ENCODE results near the gene RPL3. TPM values are rescaled to one million over a fixed set of nuclear protein-coding genes. Genes with fewer than 3 reads are reported as not detected.

RPL3 gene
- total and polyA plus RNA-seq, 2 experiments from 2014 or later, result 1,044 to 2,461 TPM

DNA sequence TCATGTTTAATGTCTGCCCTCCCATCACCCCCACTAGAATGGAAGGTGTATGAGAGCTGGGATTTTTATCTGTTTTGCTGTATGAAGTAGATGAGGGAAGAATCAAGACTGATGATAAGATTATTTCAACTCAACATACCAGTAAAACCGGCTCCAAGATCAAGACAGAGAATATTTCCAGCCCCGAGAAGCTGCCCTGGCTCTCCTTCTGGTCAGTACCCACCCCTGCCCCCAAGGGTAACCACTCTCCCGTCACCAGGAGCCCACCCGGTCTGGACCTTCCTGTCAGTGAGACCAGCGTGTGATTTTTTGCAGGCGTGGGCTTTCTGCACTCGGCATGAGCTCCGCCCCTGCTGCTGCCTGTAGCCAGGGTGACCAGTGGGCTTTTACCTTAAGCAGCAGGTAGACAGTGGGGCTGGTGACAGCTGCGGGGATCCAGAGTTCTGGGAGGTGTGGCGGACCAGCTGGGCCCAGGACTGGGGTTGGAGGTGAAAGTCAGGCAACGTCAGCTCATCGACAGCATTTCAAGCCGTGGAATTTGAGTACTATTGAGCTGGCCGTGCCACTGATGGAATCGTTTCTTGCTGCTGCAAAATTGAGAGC lies 25.6 kb downstream of the RPL3 start:
- no peak overlapping the region for H3K27ac ChIP-seq
- WGBS (ENCODE audit: low lambda C conversion rate, missing lambda C conversion rate), result 63% methylated on average over 15 of the region's 15 CpGs

DNA sequence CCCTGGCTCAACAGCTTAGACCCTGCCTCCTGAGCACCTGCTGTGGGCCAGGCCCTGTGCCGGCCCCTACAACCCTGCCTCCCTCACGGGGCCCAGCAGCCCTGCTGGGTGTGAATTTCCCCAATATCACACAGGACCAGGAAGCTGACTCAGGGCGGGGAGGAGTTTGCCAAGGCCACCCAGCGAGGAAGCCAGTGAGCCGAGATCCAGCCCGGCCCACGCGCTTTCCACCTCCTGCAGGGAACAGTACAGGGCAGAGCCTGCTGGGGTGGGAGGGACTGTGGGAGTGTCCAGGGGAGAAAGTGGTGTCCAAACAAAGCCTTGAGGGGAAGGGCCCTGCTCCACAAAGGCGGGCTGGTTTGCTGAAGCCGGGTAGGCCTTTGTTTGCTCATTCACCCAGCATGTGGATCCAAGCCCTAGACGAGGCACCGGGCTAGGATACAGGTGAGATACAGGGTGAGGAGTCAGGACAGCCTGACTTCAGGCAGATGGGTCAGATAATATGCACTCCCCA lies 26.8 kb downstream of the RPL3 start:
- Histone ChIP-seq H2AFZ (no peak overlapping the region), H3K4me1 (ENCODE audit: insufficient read depth) (peaks cover 26% of the 10 kb centered on the region), H3K27me3 (no peaks in the 10 kb centered on the region), H3K79me2 (no peaks in the 10 kb centered on the region), H3K9me3 (ENCODE audit: low read depth) (no peaks in the 10 kb centered on the region), H4K20me1 (ENCODE audit: insufficient read depth, poor library complexity, severe bottlenecking) (no peaks in the 10 kb centered on the region), H3K4me2 (no peak overlapping the region), H3K9me2 (replicated peaks; ENCODE audit: insufficient read depth) (no peaks in the 10 kb centered on the region), H3K4me3 (no peak overlapping the region), H3K27ac (peak overlapping the region; percentile 56), H3K36me3 (replicated peaks; ENCODE audit: insufficient read depth, low read depth) (no peaks in the 10 kb centered on the region)
- TF ChIP-seq EZH2phosphoT487 (IDR thresholded peaks at IDR 0.05; ENCODE audit: low read depth, severe bottlenecking, unreplicated experiment) (no peak), EZH2 (IDR thresholded peaks at IDR 0.05; ENCODE audit: borderline replicate concordance) (no peak)
- TF ChIP-seq, protein P1, sequence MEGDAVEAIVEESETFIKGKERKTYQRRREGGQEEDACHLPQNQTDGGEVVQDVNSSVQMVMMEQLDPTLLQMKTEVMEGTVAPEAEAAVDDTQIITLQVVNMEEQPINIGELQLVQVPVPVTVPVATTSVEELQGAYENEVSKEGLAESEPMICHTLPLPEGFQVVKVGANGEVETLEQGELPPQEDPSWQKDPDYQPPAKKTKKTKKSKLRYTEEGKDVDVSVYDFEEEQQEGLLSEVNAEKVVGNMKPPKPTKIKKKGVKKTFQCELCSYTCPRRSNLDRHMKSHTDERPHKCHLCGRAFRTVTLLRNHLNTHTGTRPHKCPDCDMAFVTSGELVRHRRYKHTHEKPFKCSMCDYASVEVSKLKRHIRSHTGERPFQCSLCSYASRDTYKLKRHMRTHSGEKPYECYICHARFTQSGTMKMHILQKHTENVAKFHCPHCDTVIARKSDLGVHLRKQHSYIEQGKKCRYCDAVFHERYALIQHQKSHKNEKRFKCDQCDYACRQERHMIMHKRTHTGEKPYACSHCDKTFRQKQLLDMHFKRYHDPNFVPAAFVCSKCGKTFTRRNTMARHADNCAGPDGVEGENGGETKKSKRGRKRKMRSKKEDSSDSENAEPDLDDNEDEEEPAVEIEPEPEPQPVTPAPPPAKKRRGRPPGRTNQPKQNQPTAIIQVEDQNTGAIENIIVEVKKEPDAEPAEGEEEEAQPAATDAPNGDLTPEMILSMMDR (IDR thresholded peaks at IDR 0.05; ENCODE audit: poor library complexity), result no peak
- peak; percentile 82 for DNase-seq (ENCODE audit: low spot score)
- WGBS (ENCODE audit: low lambda C conversion rate, missing lambda C conversion rate), result 18% methylated on average over 9 of the region's 12 CpGs

More for the DNA sequence above, 25.6 kb downstream of the RPL3 start:
- Histone ChIP-seq H2AFZ (no peak overlapping the region), H3K4me2 (no peak overlapping the region), H3K79me2 (no peaks in the 10 kb centered on the region), H3K27me3 (no peaks in the 10 kb centered on the region), H3K36me3 (replicated peaks; ENCODE audit: insufficient read depth, low read depth) (no peaks in the 10 kb centered on the region), H3K9me2 (replicated peaks; ENCODE audit: insufficient read depth) (no peaks in the 10 kb centered on the region), H3K4me3 (no peak overlapping the region), H3K4me1 (ENCODE audit: insufficient read depth) (peaks cover 36% of the 10 kb centered on the region), H3K9me3 (ENCODE audit: low read depth) (no peaks in the 10 kb centered on the region), H4K20me1 (ENCODE audit: insufficient read depth, poor library complexity, severe bottlenecking) (no peaks in the 10 kb centered on the region)
- no peak for DNase-seq (ENCODE audit: low spot score)
- TF ChIP-seq EZH2phosphoT487 (IDR thresholded peaks at IDR 0.05; ENCODE audit: low read depth, severe bottlenecking, unreplicated experiment) (no peak), EZH2 (IDR thresholded peaks at IDR 0.05; ENCODE audit: borderline replicate concordance) (no peak)
- TF ChIP-seq, protein P1 (IDR thresholded peaks at IDR 0.05; ENCODE audit: poor library complexity), result no peak

DNA sequence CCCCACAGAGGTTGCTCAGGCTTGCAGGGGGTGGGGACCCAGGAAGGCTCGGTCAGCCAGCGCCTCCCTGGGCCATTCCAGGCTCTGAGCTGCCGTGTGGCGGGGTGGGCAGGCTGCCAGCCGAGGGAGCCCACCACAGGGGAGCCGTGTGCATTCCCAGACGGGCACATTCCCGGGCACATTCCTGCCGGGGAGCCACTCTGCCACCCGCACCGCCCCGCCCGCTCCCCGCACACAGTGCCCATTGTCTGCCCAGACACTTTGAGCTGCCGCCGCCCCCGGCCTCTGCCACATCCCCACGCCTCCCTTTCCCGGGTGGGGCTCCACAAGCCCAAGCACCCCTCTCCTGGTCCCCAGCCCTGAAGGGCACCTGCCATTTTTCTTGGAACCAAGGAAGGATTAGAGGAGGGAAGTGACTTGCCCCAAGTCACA lies 27.4 kb downstream of the RPL3 start:
- no peaks in the 10 kb centered on the region for H3K27me3 ChIP-seq
- no peaks in the 10 kb centered on the region for H4K20me1 ChIP-seq (ENCODE audit: insufficient read depth, poor library complexity, severe bottlenecking)
- H3K27ac ChIP-seq, result peak overlapping the region; percentile 56
- WGBS (ENCODE audit: low lambda C conversion rate, missing lambda C conversion rate), result 89% methylated on average over 13 of the region's 19 CpGs
- no peaks in the 10 kb centered on the region for H3K9me3 ChIP-seq (ENCODE audit: low read depth)
- H3K4me2 ChIP-seq, result no peak overlapping the region
- TF ChIP-seq EZH2 (IDR thresholded peaks at IDR 0.05; ENCODE audit: borderline replicate concordance), result no peak
- TF ChIP-seq, protein P1 (IDR thresholded peaks at IDR 0.05; ENCODE audit: poor library complexity), result no peak
- TF ChIP-seq EZH2phosphoT487 (IDR thresholded peaks at IDR 0.05; ENCODE audit: low read depth, severe bottlenecking, unreplicated experiment), result no peak
- H2AFZ ChIP-seq, result no peak overlapping the region
- no peak overlapping the region for H3K4me3 ChIP-seq
- DNase-seq (ENCODE audit: low spot score), result no peak
- no peaks in the 10 kb centered on the region for H3K79me2 ChIP-seq
- H3K4me1 ChIP-seq (ENCODE audit: insufficient read depth), result peaks cover 21% of the 10 kb centered on the region
- H3K9me2 ChIP-seq (replicated peaks; ENCODE audit: insufficient read depth), result no peaks in the 10 kb centered on the region
- no peaks in the 10 kb centered on the region for H3K36me3 ChIP-seq (replicated peaks; ENCODE audit: insufficient read depth, low read depth)
